GM19397 (cell line): ENCODE data around the gene NEU2.
"Not testable (repeated sequence)": the region's sequence is repeated elsewhere in the genome, so short reads cannot be mapped to it uniquely, and the experiment has no call there.

Experiments
- ATAC-seq: cut with Tn5 transposase; IDR thresholded peaks from one replicate; pipeline ENCODE4 v1.9.1; 2021; ENCODE audit warnings: mild to moderate bottlenecking, moderate library complexity; ENCODE audit not compliant: unreplicated experiment

The NEU2 gene

GRCh38 chr2:233033672-233034071, 1.2 kb downstream of the NEU2 start:
- no peak for ATAC-seq

DNA sequence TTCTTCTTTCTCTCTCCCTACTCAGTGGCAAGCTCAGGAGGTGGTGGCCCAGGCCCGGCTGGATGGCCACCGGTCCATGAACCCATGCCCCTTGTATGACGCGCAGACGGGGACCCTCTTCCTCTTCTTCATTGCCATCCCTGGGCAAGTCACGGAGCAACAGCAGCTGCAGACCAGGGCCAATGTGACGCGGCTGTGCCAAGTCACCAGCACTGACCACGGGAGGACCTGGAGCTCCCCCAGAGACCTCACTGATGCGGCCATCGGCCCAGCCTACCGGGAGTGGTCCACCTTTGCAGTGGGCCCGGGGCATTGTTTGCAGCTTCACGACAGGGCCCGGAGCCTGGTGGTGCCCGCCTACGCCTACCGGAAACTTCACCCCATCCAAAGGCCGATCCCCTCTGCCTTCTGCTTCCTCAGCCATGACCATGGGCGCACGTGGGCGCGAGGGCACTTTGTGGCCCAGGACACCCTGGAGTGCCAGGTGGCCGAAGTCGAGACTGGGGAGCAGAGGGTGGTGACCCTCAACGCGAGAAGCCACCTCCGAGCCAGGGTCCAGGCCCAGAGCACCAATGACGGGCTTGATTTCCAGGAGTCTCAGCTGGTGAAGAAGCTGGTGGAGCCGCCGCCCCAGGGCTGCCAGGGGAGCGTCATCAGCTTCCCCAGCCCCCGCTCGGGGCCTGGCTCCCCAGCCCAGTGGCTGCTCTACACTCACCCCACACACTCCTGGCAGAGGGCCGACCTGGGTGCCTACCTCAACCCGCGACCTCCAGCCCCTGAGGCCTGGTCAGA, 1.8 kb downstream of the NEU2 start:
- ATAC-seq: no peak

DNA sequence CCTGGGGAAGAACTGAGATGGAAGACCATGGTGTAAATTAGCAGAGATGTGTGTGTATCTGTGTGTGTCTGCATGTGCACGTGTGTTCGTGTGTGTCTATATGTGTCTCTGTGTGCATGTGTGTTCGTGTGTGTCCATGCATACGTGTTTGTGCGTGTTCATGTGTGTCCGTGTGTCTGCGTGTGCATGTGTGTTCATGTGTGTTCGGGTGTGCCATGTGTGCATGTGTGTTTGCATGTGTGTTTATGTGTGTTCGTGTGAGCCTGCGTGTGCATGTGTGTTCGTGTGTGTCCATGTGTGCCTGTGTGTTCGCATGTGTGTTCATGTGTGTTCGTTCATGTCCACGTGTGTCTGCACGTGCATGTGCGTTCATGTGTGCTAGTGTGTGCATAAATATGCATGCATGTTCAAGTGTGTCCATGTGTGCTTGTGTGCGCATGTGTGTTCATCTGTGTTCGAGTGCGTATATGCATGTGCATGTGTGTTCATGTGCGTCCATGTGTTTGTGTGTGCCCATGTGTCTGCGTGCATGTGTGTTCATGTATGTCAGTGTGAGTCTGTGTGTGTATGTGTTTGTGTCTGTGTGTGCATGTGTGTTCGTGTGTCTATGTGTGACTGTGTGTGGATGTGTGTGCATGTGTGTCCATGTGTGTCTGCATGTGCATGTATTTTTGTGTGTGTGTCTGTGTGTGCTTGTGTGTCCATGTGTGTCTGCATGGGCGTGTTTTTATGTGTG, 3.1 kb downstream of the NEU2 start:
- no peak for ATAC-seq

DNA sequence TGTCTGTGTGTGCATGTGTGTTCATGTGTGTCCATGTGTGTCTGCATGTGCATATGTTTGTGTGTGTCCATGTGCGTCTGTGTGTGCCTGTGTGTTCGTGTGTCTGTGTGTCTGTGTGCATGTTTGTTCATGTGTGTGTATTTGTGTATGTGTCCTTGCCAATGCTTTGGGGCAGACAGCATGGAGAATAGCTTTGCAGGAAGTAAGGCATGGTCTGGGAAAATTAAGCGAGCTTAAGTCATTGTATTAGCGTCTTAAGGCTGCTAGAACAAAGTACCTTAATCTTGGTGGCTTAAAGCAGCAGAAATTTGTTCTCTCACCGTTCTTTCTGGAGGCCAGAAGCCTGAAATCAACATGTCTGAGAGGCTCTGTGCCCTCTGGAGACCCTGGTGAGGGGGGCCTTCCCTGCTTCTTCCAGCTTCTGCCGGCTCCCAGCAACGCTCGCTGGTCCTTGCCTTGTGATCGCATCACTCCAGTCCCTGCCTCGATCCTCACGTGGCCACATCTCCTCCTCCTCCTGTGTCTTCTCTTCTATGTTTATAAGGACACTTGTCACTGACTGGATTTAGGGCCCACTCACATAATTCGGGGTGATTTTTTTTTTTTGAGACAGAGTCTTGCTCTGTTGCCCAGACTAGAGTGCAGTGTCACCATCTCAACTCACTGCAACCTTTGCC, 3.8 kb downstream of the NEU2 start:
- ATAC-seq: no peak

- ATAC-seq: no peak
These were observed 4.6 kb downstream of the NEU2 start for GRCh38 chr2:233037078-233037477.

- no peak for ATAC-seq
These were observed 6.9 kb downstream of the NEU2 start for GRCh38 chr2:233039212-233039845.

DNA sequence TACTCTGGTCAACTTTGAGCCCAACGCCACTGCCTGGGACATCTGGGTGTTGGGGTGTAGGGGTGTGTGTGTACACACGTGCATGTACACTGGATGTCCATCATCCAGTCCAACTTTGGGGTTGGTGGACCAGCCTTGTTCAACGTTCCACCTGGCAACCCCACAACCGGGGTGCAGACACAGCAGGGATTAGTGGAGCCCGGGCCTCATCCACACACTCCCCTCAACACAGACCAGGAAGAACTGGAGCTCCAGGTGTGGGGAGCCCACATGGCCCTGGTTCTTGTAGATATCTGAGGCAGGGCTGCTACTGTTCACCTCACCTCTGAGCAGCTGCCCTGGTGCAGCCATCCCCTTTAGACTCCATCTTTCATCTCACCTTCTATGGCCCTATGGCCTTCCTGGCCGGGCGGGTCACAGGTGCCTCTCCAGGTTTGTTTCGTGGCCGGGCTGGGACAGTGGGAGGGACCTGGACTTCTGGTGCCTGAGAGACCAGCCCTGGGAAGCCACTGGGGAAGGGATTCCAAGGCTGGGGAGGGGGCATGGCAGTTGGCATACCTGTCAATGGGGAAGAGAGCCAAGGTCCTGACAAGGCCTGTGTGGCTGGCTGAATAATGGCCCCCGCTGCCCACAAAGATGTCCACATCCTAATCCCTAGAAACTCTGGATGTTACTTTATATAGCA, 7.5 kb downstream of the NEU2 start:
- ATAC-seq: no peak

DNA sequence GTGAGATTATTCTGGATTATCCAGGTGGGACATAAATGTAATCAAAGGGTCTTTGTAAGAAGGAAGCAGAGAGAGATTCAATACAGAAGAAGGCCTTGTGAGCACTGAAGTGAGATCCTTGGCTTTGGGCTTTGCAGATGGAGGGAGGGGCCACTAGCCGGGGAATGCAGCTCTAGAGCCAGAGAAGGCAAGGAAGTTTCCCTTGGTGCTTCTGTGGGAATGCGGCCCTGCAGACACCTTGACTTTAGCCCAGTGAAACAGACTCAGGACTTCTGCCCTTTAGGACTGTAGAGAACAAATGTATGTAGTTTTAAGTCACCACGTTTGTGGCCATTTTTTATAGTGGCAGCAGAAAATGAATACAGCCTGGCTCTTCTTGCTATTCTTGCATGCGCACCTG, 8.1 kb downstream of the NEU2 start:
- ATAC-seq: no peak

DNA sequence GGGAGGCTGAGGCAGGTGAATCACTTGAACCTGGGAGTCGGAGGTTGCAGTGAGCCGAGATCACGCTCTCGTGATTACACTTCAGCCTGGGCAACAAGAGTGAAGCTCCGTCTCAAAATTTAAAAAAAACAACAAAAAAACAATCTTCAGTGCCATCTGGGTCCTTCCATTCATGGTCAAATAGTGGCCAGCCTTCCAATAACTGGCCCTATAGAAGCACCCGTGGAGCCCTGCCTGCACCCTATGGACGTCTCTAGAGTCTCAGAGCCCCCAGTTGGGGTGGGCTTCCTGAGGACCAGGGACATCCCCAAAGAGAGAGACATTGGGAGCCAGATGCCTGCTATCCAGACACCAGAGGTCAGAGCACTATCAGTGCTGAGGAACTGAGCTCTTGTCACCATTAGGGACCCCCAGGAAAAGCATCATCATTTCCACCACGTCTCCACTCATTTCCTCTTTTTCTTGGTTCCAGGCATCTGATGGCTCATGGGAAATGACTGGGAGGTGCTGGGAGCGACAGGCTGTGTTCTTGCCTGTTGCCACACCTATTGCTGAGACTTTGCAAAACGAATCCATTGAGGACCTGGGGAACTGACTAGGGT, 9.4 kb downstream of the NEU2 start:
- no peak for ATAC-seq

- ATAC-seq: no peak
These were observed 10.1 kb downstream of the NEU2 start for GRCh38 chr2:233042549-233042948.

- no peak for ATAC-seq
These were observed 12.6 kb downstream of the NEU2 start for GRCh38 chr2:233044974-233045605.

- no peak for ATAC-seq
These were observed 14.7 kb downstream of the NEU2 start for GRCh38 chr2:233047206-233047605.

DNA sequence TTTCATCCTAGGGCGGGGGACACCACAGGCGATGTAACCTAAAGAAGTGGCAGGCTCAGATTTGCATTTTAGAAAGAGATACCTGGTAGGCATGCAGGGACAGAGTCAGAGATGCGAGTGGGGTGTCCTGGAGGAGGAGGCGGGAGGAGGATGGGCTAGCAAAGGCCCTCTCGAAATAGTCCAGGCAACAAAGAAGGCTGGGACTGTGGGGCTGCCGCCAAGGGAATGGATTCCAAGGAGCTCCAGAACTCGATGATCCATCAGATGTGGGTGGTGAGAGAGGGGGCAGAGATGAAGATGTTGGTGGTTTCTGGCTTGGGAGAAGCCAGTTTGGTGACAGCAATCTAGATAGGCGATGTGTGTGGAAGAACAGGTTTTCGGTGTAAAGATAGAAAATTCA, 15.2 kb downstream of the NEU2 start:
- no peak for ATAC-seq

GRCh38 chr2:233048569-233049193, 16.2 kb downstream of the NEU2 start:
- no peak for ATAC-seq

GRCh38 chr2:233049194-233049761, 16.8 kb downstream of the NEU2 start:
- ATAC-seq: no peak

DNA sequence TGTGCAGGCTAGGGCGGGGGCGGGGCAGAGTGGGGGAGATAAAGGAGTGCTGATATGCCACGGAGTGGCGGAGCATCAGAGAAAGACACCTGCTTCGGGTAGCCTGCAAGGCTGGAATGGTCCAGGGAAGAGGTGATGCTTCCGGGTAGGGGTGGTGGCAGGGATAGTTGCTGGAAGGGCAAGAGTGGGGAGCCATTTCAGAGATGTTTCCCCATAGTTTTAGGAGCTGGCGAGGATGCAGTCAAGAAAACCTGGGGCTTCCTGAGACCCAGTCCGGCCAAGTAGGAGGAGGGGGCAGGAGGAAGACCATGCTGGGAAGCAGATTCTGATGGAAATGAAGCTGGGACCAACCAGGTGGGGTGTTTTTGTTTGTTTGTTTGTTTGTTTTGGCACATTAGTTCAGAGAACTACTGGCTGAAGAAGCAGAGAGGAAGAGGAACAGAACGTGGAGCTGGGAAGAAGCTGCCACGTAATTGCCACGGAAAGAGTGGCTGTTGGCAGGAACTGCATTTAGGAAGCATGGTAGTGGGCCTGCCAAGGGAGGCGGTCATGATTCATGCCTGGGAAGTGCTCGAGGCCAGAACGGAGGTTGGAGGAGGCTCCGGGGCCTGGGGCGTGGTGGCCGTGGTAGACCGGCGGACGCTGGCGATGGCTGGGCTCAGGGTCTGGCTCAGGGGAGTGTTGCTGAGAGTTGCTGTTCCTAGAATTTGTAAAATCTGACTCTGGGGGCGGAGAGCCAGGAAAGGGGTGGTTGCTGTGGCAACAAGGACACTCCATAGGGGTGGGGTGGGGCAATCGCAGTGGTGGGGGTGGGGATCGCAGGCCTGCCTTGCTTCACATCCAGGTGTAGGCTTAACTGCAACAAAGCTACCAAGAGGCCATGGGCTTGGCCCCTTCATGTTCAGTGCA, 19.0 kb downstream of the NEU2 start:
- ATAC-seq: no peak

GRCh38 chr2:233052517-233052916, 20.0 kb downstream of the NEU2 start:
- not testable (repeated sequence) for ATAC-seq
